GM12874 (cell line): ENCODE data around the gene HOXA11.

ENCODE experiments used
- TF ChIP-seq, protein P1 (sequence below): IDR thresholded peaks from 2 replicates; pipeline ENCODE4 v1.5.1; 2011; ENCODE audit warnings: low read depth, mild to moderate bottlenecking, control low read depth, low read length, moderate library complexity; ENCODE audit not compliant: insufficient read depth

HOXA11 gene

DNA sequence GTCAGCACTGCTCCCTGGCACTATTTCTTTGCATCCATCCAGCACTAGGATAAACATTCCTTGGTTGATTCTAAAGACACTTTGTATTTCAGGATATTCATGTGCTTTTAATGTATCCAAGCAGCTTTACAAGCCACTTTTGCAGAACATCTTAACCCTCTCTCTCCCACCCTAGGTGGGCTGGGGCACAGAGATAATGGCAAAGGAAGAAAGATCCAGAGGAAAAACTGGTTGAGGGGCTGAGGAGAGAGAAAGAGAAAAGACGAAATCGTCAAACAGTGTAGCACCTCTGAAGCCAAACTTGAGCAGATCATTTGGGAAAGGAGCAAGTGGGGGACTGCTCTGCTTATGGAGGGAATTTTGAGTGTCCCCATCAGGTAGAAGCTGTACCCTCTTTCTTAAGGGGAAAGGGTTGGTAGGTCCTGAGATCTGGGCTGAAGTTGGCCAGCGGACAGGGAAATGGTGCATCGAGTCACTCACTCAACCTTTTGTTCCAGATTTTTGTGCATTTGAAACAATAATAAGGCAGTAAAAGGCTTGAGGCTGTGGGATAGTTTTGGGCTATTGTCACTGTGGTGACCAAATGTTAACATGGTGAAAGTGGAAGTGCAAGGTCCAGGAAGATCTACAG, 19.0 kb upstream of the HOXA11 start:
- TF ChIP-seq, protein P1, sequence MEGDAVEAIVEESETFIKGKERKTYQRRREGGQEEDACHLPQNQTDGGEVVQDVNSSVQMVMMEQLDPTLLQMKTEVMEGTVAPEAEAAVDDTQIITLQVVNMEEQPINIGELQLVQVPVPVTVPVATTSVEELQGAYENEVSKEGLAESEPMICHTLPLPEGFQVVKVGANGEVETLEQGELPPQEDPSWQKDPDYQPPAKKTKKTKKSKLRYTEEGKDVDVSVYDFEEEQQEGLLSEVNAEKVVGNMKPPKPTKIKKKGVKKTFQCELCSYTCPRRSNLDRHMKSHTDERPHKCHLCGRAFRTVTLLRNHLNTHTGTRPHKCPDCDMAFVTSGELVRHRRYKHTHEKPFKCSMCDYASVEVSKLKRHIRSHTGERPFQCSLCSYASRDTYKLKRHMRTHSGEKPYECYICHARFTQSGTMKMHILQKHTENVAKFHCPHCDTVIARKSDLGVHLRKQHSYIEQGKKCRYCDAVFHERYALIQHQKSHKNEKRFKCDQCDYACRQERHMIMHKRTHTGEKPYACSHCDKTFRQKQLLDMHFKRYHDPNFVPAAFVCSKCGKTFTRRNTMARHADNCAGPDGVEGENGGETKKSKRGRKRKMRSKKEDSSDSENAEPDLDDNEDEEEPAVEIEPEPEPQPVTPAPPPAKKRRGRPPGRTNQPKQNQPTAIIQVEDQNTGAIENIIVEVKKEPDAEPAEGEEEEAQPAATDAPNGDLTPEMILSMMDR: no peak

DNA sequence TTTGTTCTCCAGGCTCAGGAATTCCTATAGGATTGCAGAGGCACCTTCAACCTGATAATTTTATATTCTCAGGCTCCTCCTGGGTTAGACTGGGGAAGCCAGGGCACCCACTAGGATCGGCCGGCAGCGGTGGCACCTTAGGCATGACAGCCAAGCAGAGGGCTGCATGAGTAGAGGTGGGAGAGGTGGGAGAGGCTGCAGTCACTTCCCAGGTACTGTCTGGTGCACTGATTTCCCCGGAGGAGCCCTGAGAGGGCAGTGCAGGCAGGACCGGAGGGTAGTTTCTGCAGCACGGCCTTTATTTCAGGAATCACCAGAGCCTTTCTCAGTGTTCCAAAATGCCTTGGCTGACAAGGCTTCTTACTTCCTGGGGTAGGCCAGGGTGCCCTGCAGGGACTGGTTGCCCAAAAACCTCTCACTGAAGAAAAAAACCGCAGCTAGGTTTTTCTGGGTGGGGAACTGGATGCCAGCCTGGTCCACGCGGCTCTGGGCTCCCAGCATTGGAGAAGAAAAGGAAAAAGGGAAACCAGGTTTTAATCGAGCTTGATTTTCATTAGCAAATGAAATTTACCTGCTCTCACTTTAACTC, 18.4 kb upstream of the HOXA11 start:
- TF ChIP-seq, protein P1: no peak

DNA sequence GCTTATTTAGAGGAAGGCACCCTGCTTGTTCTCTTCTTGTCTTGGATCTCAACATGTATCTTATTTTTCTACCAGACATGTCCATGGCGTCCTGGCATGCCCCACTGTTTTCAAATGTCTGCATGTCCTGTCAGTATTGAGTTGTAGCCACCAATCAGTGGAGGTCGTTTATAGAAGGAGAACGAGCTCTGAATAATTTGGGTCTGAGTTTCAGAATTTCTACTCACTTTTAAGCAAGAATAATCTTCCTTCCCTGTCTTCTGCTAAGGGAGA, 17.8 kb upstream of the HOXA11 start:
- TF ChIP-seq, protein P1: no peak

DNA sequence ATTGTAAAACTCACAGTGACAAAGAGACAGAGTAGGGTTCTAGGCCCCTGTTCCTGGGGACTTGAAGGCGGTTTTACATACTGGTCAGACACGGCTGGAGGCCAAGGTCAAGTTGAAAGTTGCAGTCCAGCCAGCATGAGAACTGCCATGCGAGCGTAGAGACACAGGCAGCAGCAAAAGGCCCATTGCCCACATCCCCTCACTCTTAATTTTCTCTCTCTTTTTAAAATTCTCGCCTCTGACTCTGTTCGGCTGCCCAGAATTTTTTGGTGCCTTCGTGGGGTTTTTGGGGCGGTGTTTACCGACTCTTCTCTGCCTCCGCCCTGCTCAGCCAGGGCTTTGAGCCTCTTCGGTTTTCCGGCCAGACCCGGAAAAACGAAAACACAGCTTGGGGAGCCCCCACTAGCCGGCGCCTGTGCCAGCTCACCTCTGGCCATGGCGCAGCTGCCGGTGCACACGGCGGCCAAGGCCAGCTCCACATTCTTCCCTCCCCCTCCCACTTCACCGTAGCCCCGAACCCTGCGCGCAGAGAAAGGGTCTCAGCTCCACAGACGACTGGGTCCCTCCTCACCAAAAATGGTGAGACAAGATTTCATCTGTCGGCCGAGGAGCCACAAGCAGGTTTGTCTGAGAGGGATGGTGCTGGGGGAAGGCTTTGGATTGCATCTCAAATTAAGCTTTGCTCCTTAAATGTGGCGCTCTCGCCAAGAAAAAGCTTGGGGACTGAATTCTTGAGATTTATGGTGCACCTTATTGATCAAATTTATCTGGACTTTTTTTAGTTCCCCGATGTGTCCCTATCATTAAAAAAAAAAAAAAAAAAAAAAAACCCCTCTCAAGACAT, 17.2 kb upstream of the HOXA11 start:
- TF ChIP-seq, protein P1: no peak

DNA sequence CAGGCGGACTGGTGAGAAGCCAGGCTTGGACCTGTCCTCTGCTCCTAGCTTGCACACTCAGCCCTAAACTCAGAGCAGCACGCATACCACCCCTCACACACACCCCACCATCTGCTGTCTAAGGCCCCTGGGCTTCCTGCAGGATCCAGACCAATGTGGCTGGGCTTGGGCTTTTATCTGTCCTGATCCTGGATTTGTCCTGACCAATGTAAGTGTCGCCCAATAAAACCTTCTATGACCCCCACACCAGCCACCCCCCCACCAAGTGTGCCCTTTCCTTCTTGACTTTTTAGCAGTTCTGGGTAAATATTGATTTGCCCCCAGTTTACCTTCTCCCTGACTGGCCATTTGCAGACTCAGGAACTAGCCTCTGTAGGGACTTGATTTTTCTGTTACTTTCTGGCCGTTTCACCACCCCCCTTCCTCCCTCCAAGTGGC, 16.6 kb upstream of the HOXA11 start:
- TF ChIP-seq, protein P1: no peak

DNA sequence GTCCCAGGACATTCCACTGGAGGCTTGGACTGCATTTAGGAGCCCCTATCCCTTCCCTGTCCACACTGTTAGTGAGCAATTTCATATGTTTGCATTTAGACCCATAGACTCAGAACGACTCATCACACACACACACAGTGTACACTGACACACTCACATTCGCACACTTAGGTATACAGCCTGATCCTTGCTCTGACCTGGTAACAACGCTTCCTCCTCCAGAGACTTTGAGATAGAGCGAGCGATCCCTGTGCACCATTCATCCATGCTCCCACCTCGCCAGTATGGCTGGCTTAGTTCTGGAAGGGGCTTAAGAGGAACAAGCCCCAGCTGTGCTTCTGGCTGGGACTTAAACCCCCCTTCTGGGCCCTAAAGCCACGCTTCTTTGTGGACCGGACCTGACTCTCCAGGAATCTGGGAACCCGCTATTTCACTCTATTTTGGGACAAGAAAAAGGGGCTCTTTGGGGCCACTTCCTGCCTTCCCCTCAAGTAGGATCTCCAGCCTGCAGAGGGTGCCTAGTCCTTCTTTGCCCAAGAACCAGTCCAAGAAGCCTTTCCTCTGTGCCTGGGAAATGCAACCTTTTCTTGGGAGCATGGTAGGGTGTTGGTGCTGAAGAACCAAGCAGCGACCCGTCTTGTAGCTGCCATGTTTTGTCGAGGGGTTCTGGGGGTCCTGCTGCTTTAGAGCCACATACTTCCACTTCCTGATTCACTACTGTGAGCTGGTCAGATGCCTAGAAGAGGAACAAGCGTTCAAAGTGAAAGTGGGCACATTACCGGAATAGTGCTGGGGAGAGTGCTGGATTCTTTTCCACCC, 15.9 kb upstream of the HOXA11 start:
- TF ChIP-seq, protein P1: no peak
